ENCODE results near the gene EPG5. TPM values are rescaled to one million over a fixed set of nuclear protein-coding genes. Genes with fewer than 3 reads are reported as not detected.

Gene EPG5
- polyA plus RNA-seq, 1 donor from 2014 or later: 18.0 TPM

DNA sequence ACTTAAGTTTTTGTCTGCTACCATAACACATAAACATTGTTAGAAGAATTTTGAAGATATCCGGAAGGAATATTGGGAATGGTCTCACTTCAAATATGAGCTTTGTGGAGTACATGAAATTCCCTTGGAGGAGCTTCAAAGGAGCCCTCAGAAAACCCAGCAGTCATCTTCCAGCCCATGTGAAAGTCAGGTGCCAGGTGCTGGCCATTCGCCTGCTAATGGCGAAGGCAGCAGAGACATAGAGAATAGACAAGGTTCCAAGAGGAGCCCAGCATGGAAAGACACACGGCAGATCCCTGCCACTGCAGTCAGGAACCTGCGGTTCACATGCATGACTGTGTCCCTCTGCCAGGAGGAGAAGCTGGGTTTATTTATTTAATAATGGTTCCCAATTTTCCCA is 40.0 kb upstream of the EPG5 start:
- Histone ChIP-seq H3K27me3 (ENCODE audit: insufficient read depth, low read depth, low read length) (no peaks in the 10 kb centered on the region), H3F3A (ENCODE audit: insufficient read depth, low read length, poor library complexity, severe bottlenecking) (no peaks in the 10 kb centered on the region), H3K9me3 (ENCODE audit: low read length) (no peaks in the 10 kb centered on the region), H3K9me2 (ENCODE audit: insufficient read depth, low read length) (no peaks in the 10 kb centered on the region), H3K36me3 (ENCODE audit: insufficient read depth, low read length) (no peaks in the 10 kb centered on the region), H3K4me3 (ENCODE audit: low read length) (no peak overlapping the region), H3K9ac (ENCODE audit: low read length) (no peak overlapping the region), H3K79me2 (replicated peaks; ENCODE audit: insufficient read depth, low read length) (no peaks in the 10 kb centered on the region), H3K4me2 (ENCODE audit: low read length) (no peak overlapping the region), H4K20me1 (ENCODE audit: insufficient read depth) (no peaks in the 10 kb centered on the region), H2AFZ (ENCODE audit: low read depth, low read length) (no peak overlapping the region), H3K27ac (ENCODE audit: low read length) (no peak overlapping the region)
- TF ChIP-seq MXI1 (conservative IDR thresholded peaks at IDR 0.05; ENCODE audit: poor library complexity, severe bottlenecking) (no peak), RAD21 (conservative IDR thresholded peaks at IDR 0.05) (no peak), EP300 (conservative IDR thresholded peaks at IDR 0.05; ENCODE audit: poor library complexity, severe bottlenecking) (no peak), TAF1 (IDR thresholded peaks at IDR 0.05; ENCODE audit: low read depth) (no peak), POLR2AphosphoS5 (IDR thresholded peaks at IDR 0.05) (no peak), CTCF (IDR thresholded peaks at IDR 0.05; ENCODE audit: poor library complexity, severe bottlenecking) (no peak), SMC3 (conservative IDR thresholded peaks at IDR 0.05; ENCODE audit: poor library complexity) (no peak), EZH2 (IDR thresholded peaks at IDR 0.05; ENCODE audit: borderline replicate concordance, insufficient read depth, low read length, poor library complexity, severe bottlenecking) (no peak)
- TF ChIP-seq, protein P1, sequence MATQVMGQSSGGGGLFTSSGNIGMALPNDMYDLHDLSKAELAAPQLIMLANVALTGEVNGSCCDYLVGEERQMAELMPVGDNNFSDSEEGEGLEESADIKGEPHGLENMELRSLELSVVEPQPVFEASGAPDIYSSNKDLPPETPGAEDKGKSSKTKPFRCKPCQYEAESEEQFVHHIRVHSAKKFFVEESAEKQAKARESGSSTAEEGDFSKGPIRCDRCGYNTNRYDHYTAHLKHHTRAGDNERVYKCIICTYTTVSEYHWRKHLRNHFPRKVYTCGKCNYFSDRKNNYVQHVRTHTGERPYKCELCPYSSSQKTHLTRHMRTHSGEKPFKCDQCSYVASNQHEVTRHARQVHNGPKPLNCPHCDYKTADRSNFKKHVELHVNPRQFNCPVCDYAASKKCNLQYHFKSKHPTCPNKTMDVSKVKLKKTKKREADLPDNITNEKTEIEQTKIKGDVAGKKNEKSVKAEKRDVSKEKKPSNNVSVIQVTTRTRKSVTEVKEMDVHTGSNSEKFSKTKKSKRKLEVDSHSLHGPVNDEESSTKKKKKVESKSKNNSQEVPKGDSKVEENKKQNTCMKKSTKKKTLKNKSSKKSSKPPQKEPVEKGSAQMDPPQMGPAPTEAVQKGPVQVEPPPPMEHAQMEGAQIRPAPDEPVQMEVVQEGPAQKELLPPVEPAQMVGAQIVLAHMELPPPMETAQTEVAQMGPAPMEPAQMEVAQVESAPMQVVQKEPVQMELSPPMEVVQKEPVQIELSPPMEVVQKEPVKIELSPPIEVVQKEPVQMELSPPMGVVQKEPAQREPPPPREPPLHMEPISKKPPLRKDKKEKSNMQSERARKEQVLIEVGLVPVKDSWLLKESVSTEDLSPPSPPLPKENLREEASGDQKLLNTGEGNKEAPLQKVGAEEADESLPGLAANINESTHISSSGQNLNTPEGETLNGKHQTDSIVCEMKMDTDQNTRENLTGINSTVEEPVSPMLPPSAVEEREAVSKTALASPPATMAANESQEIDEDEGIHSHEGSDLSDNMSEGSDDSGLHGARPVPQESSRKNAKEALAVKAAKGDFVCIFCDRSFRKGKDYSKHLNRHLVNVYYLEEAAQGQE (IDR thresholded peaks at IDR 0.05; ENCODE audit: borderline replicate concordance): no peak

- no peak overlapping the region for H2AFZ ChIP-seq (ENCODE audit: low read depth, low read length)
- H3K9me2 ChIP-seq (ENCODE audit: insufficient read depth, low read length): no peaks in the 10 kb centered on the region
- no peaks in the 10 kb centered on the region for H3K27me3 ChIP-seq (ENCODE audit: insufficient read depth, low read depth, low read length)
- H3K9ac ChIP-seq (ENCODE audit: low read length): no peak overlapping the region
- H3K4me2 ChIP-seq (ENCODE audit: low read length): no peak overlapping the region
- H3F3A ChIP-seq (ENCODE audit: insufficient read depth, low read length, poor library complexity, severe bottlenecking): no peaks in the 10 kb centered on the region
- H4K20me1 ChIP-seq (ENCODE audit: insufficient read depth): no peaks in the 10 kb centered on the region
- H3K79me2 ChIP-seq (replicated peaks; ENCODE audit: insufficient read depth, low read length): no peaks in the 10 kb centered on the region
- no peak overlapping the region for H3K27ac ChIP-seq (ENCODE audit: low read length)
- TF ChIP-seq RAD21 (conservative IDR thresholded peaks at IDR 0.05) (no peak), SMC3 (conservative IDR thresholded peaks at IDR 0.05; ENCODE audit: poor library complexity) (no peak), EZH2 (IDR thresholded peaks at IDR 0.05; ENCODE audit: borderline replicate concordance, insufficient read depth, low read length, poor library complexity, severe bottlenecking) (no peak), EP300 (conservative IDR thresholded peaks at IDR 0.05; ENCODE audit: poor library complexity, severe bottlenecking) (no peak), CTCF (IDR thresholded peaks at IDR 0.05; ENCODE audit: poor library complexity, severe bottlenecking) (no peak), MXI1 (conservative IDR thresholded peaks at IDR 0.05; ENCODE audit: poor library complexity, severe bottlenecking) (no peak), POLR2AphosphoS5 (IDR thresholded peaks at IDR 0.05) (no peak), TAF1 (IDR thresholded peaks at IDR 0.05; ENCODE audit: low read depth) (no peak)
- TF ChIP-seq, protein P1 (IDR thresholded peaks at IDR 0.05; ENCODE audit: borderline replicate concordance): no peak
- H3K9me3 ChIP-seq (ENCODE audit: low read length): no peaks in the 10 kb centered on the region
- no peak overlapping the region for H3K4me3 ChIP-seq (ENCODE audit: low read length)
- H3K36me3 ChIP-seq (ENCODE audit: insufficient read depth, low read length): no peaks in the 10 kb centered on the region
Observed at GRCh38 chr18:46002934-46003333, 35.8 kb upstream of the EPG5 start.
